Airway epithelial cell (primary cell): Measurements from ENCODE around the gene CDC25B. TPM values are rescaled to one million over a fixed set of nuclear protein-coding genes. Genes with fewer than 3 reads are reported as not detected.

Source experiments
- total RNA-seq: library from RNA; depleted of rRNA; stranded (reverse); fragments of >200 nt; gene quantifications from 2 replicates; pipeline ENCODE4 v1.2.3, GENCODE V29; 2015

CDC25B gene
- total RNA-seq = 41.3 and 52.3 TPM in 2 replicates

DNA sequence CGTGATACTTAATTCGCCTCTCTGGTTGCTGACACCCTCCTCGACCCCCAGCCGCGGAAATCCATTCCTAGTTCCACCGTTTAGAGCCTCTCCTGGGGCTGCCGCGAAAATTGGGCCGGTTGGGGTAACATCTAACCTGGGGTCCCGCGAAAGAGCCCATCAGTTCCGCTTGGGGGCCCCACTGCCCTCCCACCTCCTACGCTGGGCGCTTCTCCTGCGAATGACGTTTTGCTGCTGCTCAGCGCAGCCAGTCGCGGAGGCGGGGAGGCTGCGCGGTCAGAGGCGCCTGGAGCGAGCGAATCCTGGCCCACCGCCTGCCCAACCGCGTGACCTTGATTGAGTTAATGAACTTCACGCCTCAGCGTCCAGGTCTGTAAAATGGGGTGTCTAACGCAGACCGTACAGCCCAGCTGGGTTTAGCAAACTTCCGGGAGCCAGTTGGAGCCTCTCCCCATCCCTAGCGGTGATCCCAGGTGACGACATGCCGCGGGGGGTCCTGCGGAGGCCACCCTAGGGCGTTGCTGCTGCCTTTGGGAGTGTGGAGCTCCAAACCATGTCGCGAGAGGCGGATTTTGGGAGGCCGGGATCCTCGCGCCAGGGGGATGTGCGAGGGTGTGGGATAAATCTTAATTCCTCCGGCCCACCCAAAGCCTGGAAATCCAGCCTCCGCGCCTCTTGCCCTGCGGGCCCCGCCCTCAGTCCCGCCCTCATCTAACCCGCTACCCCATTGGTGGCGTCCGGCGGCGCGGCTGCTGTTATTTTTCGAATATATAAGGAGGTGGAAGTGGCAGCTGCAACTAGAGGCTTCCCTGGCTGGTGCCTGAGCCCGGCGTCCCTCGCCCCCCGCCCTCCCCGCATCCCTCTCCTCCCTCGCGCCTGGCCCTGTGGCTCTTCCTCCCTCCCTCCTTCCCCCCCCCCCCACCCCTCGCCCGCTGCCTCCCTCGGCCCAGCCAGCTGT lies at the start of gene CDC25B:
CDC25B (plus strand) TSS at position 800 of the 958 bp plus-strand sequence. CDS start 222 bp downstream, outside the sequence.

DNA sequence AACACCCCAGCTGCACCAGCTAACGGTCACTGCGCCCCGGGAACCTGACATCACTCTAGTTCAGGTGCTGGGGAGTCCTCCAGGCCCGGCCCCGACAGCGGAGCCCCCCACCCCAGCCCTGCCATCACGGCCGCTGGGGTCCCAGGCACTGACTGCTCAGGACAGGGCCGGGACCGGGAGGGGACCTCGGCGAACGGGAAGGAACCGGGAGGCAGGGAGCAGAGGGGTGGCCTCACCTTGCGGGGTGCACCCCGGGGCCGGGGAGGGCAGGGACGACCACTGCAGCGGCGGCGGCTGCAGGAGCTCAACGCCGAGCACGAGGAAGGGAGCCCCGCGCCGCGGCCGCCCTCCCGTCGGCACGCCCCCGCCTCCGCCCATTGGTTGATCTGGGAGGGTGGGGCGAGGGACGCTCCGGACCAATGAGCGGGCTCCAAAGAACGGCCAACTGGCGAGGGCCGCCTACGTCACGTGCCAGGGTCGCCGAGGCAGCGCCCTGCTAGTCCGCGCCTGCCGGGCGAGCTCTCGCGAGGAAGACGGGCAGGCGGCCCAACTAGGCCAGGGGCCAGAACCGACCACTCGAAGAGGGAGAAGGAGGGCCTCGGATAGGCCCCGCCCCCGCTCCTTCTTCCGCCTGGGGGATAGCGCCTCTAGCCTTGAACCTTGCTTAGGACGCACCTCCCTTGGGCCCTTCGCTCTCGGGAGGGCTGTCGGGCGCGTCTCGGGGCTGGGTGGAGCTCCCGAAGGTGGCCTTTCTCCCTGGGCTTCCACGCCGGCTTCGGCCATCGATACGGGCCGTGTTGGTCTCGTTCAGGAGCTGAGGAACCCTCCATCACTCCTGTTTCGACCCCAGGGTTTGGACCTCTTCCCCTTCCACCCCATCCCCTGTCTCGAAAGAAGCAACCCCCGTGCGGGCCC lies 28.4 kb upstream of the CDC25B start, which contains the start of gene ADISSP:
ADISSP (minus strand) TSS at position 327 of the 915 bp plus-strand sequence. CDS start 7,653 bp downstream, outside the sequence.

GRCh38 chr20:3781153-3781910 lies 14.8 kb upstream of the CDC25B start, which contains the start of gene SPEF1:
TSS of gene SPEF1 (minus strand) at chr20:3781448. CDS start at chr20:3781287, 161 bp downstream.

DNA sequence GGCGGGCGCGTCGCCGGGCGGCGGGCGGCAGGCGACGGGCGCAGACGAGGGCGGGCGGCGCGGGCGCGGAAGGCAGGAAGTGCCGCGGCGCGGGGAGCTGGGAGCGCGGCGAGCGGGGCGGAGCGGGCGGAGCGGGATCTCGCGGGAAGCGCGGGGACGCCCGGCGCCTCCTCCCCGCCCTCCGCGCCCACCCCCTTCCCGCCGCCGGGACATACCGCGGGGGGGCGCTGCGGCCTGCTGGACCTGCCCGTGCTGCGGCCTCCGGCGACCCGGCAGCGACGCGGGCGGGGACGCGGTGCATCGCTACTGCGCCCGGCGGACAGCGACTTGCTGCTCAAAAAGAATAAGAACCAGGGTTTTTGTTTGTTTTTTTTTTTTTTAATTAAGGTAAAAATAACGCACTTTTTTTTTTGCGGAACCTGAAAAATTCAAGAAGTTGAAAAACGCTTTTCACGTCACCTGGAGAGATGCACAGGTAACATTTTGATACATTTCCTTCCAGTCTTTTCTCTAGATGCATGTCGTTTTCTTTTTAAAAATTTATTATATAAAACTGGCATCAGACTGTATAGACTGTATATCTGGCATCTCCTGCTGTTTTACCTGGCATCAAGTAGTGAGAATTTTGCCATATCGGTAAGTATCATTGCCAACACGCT lies 9.3 kb upstream of the CDC25B start, which contains the start of gene CENPB:
CENPB (minus strand) TSS at position 76 of the 659 bp plus-strand sequence. CDS start 257 bp downstream, outside the sequence.

DNA sequence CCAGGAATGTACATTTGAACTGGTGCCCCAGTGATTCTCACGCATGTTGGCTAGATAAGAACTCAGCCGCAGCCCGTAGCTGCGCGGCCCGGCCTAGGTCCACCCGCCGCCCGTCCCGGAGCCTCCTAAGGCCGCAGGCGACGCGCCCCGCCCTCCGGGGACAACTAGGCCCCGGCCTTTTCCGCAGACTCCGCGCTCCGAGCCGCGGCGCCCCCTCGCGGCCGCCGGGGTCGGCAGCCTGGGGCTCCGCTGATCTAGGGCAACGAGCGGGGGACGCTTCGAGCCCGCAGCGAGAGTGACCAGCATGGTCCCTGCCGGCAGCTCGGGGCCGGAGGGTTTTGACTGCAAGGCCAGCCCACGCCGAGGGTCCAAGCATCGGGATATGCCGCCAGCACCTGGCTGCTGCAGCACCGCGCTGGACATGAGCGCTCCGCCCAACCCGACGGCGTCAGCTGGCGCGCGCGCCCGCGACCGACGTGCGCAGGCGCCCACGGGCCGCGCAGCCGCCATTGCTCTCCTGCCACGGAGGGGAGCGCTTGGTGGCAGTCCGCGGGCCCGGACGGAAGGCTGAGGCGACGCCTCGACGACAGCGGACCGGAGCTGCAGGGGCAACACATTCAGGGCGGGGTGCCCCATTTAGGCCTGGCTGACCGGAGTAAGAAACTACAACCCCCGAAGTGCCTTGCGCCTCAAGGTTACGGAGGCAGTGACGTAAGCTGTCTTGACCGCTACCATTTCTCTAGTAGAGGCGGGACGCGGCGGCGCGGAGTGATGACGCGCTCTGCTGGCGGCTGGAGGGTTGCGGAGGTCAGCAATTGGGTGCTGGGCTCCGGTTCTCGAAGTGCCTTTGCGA lies 24.2 kb downstream of the CDC25B start, which contains the start of gene AP5S1:
AP5S1 (plus strand) TSS at position 500 of the 853 bp plus-strand sequence. CDS start 1,571 bp downstream, outside the sequence.

GRCh38 chr20:3846740-3847428 lies 50.8 kb downstream of the CDC25B start, which contains the start of gene MAVS:
TSS of gene MAVS (plus strand) at chr20:3846834. CDS start at chr20:3854625, 7,791 bp downstream.

Other genes with a start within 250 kb of the CDC25B start
- not detected in 2 replicates for gene GFRA4, start 132.9 kb upstream of the CDC25B start, total RNA-seq
- 0.79 TPM in 1 of 2 replicates, not detected in the other for gene ADAM33, start 114.3 kb upstream of the CDC25B start, total RNA-seq
- not detected in 2 replicates for gene SIGLEC1, start 83.7 kb upstream of the CDC25B start, total RNA-seq
- 0.14 TPM in 1 of 2 replicates, not detected in the other for gene HSPA12B, start 63.6 kb upstream of the CDC25B start, total RNA-seq
- 66.6 and 69.9 TPM in 2 replicates for gene ADISSP, start 28.6 kb upstream of the CDC25B start, total RNA-seq
- gene SPEF1, start 14.9 kb upstream of the CDC25B start, total RNA-seq = not detected in 2 replicates
- 82.2 and 83.2 TPM in 2 replicates for gene CENPB, start 9.6 kb upstream of the CDC25B start, total RNA-seq
- gene AP5S1, start 24.2 kb downstream of the CDC25B start, total RNA-seq = 12.0 and 14.5 TPM in 2 replicates
- gene MAVS, start 50.5 kb downstream of the CDC25B start, total RNA-seq = 15.8 and 21.8 TPM in 2 replicates
- gene PANK2, start 93.1 kb downstream of the CDC25B start, total RNA-seq = 35.4 and 36.0 TPM in 2 replicates
- gene RNF24, start 219.2 kb downstream of the CDC25B start, total RNA-seq = 4.7 and 9.0 TPM in 2 replicates